GM19397 (cell line): Measurements from ENCODE around the gene TMEM129.
"Not testable (repeated sequence)": the region's sequence is repeated elsewhere in the genome, so short reads cannot be mapped to it uniquely, and the experiment has no call there.

ENCODE experiments used
- ATAC-seq: cut with Tn5 transposase; IDR thresholded peaks from one replicate; pipeline ENCODE4 v1.9.1; 2021; ENCODE audit warnings: mild to moderate bottlenecking, moderate library complexity; ENCODE audit not compliant: unreplicated experiment

Gene TMEM129

GRCh38 chr4:1671011-1671410, 50.1 kb downstream of the TMEM129 start:
- ATAC-seq: not testable (repeated sequence)

GRCh38 chr4:1670279-1670678, 50.8 kb downstream of the TMEM129 start:
- ATAC-seq: no peak

GRCh38 chr4:1669850-1670249, 51.3 kb downstream of the TMEM129 start:
- ATAC-seq: no peak

GRCh38 chr4:1669270-1669669, 51.9 kb downstream of the TMEM129 start:
- no peak for ATAC-seq

- no peak for ATAC-seq
These were observed 52.7 kb downstream of the TMEM129 start for GRCh38 chr4:1668488-1668840.

GRCh38 chr4:1667273-1667672, 53.9 kb downstream of the TMEM129 start:
- ATAC-seq: no peak

- ATAC-seq: no peak
These were observed 54.7 kb downstream of the TMEM129 start for GRCh38 chr4:1666391-1666790.
